Stromal cell of bone marrow (primary cell): ENCODE measurements around the gene PDLIM7.

Source experiments
- DNase-seq: peaks from one replicate; pipeline ENCODE4 v3.0.0-alpha.2; 2012; ENCODE audit warnings: low read depth

PDLIM7 gene

GRCh38 chr5:177472460-177473442 lies 24.7 kb downstream of the PDLIM7 start:
- DNase-seq: no peak

- DNase-seq: no peak
These were observed 25.6 kb downstream of the PDLIM7 start for GRCh38 chr5:177471610-177472356.

GRCh38 chr5:177470759-177471536 lies 26.5 kb downstream of the PDLIM7 start:
- no peak for DNase-seq

- DNase-seq: no peak
These were observed 27.5 kb downstream of the PDLIM7 start for GRCh38 chr5:177469750-177470525.

- no peak for DNase-seq
These were observed 28.4 kb downstream of the PDLIM7 start for GRCh38 chr5:177468685-177469628.

GRCh38 chr5:177468329-177468684 lies 29.1 kb downstream of the PDLIM7 start:
- no peak for DNase-seq

- no peak for DNase-seq
These were observed 30.0 kb downstream of the PDLIM7 start for GRCh38 chr5:177467436-177467835.

- DNase-seq: no peak
These were observed 30.5 kb downstream of the PDLIM7 start for GRCh38 chr5:177466861-177467260.

GRCh38 chr5:177465044-177465443 lies 32.4 kb downstream of the PDLIM7 start:
- no peak for DNase-seq

GRCh38 chr5:177462021-177462670 lies 35.3 kb downstream of the PDLIM7 start:
- no peak for DNase-seq

GRCh38 chr5:177459819-177460628 lies 37.4 kb downstream of the PDLIM7 start:
- no peak for DNase-seq

GRCh38 chr5:177459357-177459756 lies 38.0 kb downstream of the PDLIM7 start:
- DNase-seq: no peak

GRCh38 chr5:177458912-177459350 lies 38.5 kb downstream of the PDLIM7 start:
- DNase-seq: no peak

- DNase-seq: no peak
These were observed 39.3 kb downstream of the PDLIM7 start for GRCh38 chr5:177457852-177458681.

- peak; percentile 96 for DNase-seq
These were observed 40.2 kb downstream of the PDLIM7 start for GRCh38 chr5:177456976-177457851.

GRCh38 chr5:177456591-177456964 lies 40.8 kb downstream of the PDLIM7 start:
- no peak for DNase-seq
